ENCODE data around the gene TNIK. TPM values are rescaled to one million over a fixed set of nuclear protein-coding genes. Genes with fewer than 3 reads are reported as not detected.
A peak's percentile ranks its signal among the peaks of the same experiment; 100 is the strongest.
"Not testable (repeated sequence)": the region's sequence is repeated elsewhere in the genome, so short reads cannot be mapped to it uniquely, and the experiment has no call there.

TNIK gene
- total RNA-seq, 1 experiment from 2014 or later = 14.8 TPM

- no peak for DNase-seq
Measured at GRCh38 chr3:171314341-171314740, 145.9 kb downstream of the TNIK start.

DNA sequence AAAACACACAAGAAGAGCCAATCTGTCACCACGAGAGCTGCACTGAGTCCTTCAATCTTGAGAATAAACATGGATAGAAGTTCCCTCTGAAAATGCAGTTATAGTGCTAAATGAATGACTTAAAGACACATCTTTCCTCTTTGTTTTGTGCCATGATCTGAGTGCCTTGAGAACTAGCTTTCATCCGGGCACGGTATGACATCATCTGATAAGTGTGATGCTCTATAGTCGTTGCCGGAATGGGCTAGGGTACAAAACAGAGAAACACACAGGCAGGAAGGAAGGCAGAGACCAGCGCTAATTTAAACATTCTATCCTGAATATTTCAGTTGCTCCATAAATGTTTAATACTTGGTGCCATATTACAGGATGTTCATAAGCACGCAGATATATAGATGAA, 146.5 kb downstream of the TNIK start:
- Histone ChIP-seq H3K27ac (no peak overlapping the region), H3K36me3 (no peaks in the 10 kb centered on the region), H3K27me3 (no peaks in the 10 kb centered on the region), H3K4me1 (peaks cover 10% of the 10 kb centered on the region), H3K4me3 (no peak overlapping the region), H3K9me3 (replicated peaks) (no peaks in the 10 kb centered on the region)
- no peak for DNase-seq

More at GRCh38 chr3:171314341-171314740, 145.9 kb downstream of the TNIK start:
- Histone ChIP-seq H3K27me3 (no peaks in the 10 kb centered on the region), H3K36me3 (no peaks in the 10 kb centered on the region), H3K27ac (no peak overlapping the region), H3K4me3 (no peak overlapping the region), H3K4me1 (peaks cover 10% of the 10 kb centered on the region), H3K9me3 (replicated peaks) (no peaks in the 10 kb centered on the region)

- Histone ChIP-seq H3K27ac (no peak overlapping the region), H3K36me3 (no peaks in the 10 kb centered on the region), H3K9me3 (replicated peaks) (no peaks in the 10 kb centered on the region; the same call in 1 of the 2 replicates), H3K4me1 (peaks cover 10% of the 10 kb centered on the region), H3K4me3 (no peak overlapping the region), H3K27me3 (no peaks in the 10 kb centered on the region)
- no peak for DNase-seq
Measured at GRCh38 chr3:171312741-171313140, 147.5 kb downstream of the TNIK start.

DNA sequence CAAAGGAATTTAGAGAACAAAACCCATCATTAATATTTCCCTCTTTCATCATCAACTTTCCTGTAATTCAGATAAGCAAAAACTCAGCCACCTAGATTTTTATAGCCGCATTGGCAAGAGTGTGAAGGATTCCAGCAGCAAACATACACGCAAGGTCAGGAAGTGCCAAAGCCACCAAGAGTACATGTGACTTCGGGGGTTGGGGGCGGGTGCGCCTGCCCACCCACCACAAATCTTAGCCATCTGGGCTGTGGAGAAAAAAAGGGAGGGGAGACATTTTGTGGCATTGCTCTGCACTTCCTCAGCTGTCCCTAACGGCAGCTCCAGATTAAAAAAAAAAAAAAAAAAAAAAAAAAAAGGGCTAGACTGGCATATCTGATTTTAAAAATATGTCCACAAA, 148.4 kb downstream of the TNIK start:
- Histone ChIP-seq H3K27ac (no peak overlapping the region), H3K9me3 (replicated peaks) (no peaks in the 10 kb centered on the region; the same call in 1 of the 2 replicates), H3K4me1 (peaks cover 15% of the 10 kb centered on the region), H3K4me3 (no peak overlapping the region), H3K27me3 (no peaks in the 10 kb centered on the region), H3K36me3 (no peaks in the 10 kb centered on the region)
- no peak for DNase-seq

GRCh38 chr3:171309906-171310359, 150.3 kb downstream of the TNIK start:
- H3K4me3 ChIP-seq = no peak overlapping the region
- no peak overlapping the region for H3K27ac ChIP-seq
- no peaks in the 10 kb centered on the region for H3K36me3 ChIP-seq
- H3K27me3 ChIP-seq = no peaks in the 10 kb centered on the region
- H3K9me3 ChIP-seq (replicated peaks) = no peaks in the 10 kb centered on the region; the same call in 1 of the 2 replicates
- peak in 1 of 2 experiments; percentile 50 for DNase-seq
- H3K4me1 ChIP-seq = peaks cover 20% of the 10 kb centered on the region

DNA sequence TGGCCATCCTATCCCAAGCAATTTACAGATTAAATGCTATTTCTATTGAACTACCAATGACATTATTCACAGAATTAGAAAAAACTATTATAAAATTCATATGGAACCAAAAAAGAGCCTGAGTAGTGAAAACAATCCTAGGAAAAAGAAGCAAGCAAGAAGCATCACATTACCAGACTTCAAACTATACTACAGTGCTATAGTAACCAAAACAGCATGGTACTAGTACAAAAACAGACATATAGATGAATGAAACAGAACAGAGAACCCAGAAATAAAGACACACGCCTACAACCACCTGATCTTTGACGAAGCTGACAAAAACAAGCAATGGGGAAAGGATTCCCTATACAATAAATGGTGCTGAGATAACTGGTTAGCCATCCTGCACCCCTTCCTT, 152.2 kb downstream of the TNIK start:
- Histone ChIP-seq H3K36me3 (no peaks in the 10 kb centered on the region), H3K27ac (no peak overlapping the region), H3K9me3 (replicated peaks) (no peaks in the 10 kb centered on the region; the same call in 1 of the 2 replicates), H3K4me1 (peaks cover 20% of the 10 kb centered on the region), H3K27me3 (no peaks in the 10 kb centered on the region), H3K4me3 (no peak overlapping the region)
- DNase-seq = no peak

- Histone ChIP-seq H3K9me3 (replicated peaks) (no peaks in the 10 kb centered on the region; the same call in 1 of the 2 replicates), H3K27ac (peak overlapping the region; percentile 55), H3K27me3 (no peaks in the 10 kb centered on the region), H3K36me3 (no peaks in the 10 kb centered on the region), H3K4me3 (peak overlapping the region; percentile 29), H3K4me1 (peaks cover 20% of the 10 kb centered on the region)
- DNase-seq = peak in 1 of 2 experiments; percentile 27
Measured at GRCh38 chr3:171307046-171307585, 153.1 kb downstream of the TNIK start.

DNA sequence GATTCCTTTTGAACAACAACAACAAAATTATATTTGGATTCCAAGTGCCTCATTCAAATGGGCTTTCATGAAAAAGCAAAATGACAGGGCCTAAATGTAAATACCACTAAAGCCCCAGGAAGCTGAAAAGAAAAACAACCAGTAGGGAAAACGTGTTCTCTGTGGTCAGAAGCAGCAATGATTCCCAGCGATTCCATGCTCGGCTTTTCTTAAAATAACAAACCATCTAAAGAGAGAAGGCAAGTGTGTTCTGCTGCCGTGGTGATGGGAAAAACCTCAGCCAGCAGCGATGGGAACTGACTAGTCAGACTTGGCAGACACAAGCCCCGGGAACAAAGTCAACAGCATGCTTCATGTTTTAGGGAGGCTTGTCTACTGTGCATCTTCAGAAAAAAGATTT, 153.6 kb downstream of the TNIK start:
- H3K9me3 ChIP-seq (replicated peaks) = no peaks in the 10 kb centered on the region; the same call in 1 of the 2 replicates
- H3K36me3 ChIP-seq = no peaks in the 10 kb centered on the region
- peak; percentile 77 to 89 for DNase-seq
- H3K27ac ChIP-seq = peak overlapping the region; percentile 55
- no peaks in the 10 kb centered on the region for H3K27me3 ChIP-seq
- H3K4me1 ChIP-seq = peaks cover 20% of the 10 kb centered on the region
- H3K4me3 ChIP-seq = peak overlapping the region; percentile 29

GRCh38 chr3:171305823-171306222, 154.4 kb downstream of the TNIK start:
- not testable (repeated sequence) for H3K4me3 ChIP-seq; H3K27me3 ChIP-seq; DNase-seq; H3K9me3 ChIP-seq (replicated peaks); H3K36me3 ChIP-seq
- H3K27ac ChIP-seq = peak overlapping the region; percentile 55; the same call in 1 of the 2 replicates
- peaks cover 19% of the 10 kb centered on the region for H3K4me1 ChIP-seq

- H3K36me3 ChIP-seq; DNase-seq; H3K9me3 ChIP-seq (replicated peaks); H3K4me3 ChIP-seq; H3K27me3 ChIP-seq; H3K27ac ChIP-seq: not testable (repeated sequence)
- peaks cover 12% of the 10 kb centered on the region for H3K4me1 ChIP-seq
Measured at GRCh38 chr3:171304498-171304897, 155.7 kb downstream of the TNIK start.

- not testable (repeated sequence) for H3K27me3 ChIP-seq; H3K36me3 ChIP-seq; DNase-seq; H3K4me3 ChIP-seq; H3K9me3 ChIP-seq (replicated peaks); H3K27ac ChIP-seq
- peaks cover 12% of the 10 kb centered on the region for H3K4me1 ChIP-seq
Measured at GRCh38 chr3:171304017-171304416, 156.2 kb downstream of the TNIK start.

DNA sequence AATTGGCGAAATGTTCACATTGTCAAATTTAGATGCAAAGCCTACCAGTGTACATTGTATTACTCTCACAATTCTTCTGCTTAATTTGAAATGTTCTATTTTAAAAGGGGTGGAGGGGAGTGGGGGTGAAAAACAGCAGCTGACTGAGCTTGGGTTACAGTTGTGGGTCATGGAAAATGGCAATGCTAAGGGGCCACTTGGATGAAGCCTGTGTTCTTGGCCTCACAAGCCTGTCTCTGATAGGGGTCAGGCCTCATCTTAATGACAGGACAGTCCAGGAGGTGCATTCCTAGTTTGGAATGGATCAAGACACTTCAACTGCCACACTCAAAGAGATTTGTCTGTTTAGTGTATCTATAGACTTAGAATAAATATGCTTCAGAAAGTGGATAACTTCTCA, 158.2 kb downstream of the TNIK start:
- no peaks in the 10 kb centered on the region for H3K9me3 ChIP-seq (replicated peaks)
- no peaks in the 10 kb centered on the region for H3K27me3 ChIP-seq
- H3K4me3 ChIP-seq = no peak overlapping the region
- 0 out of 2 replicates have a peak, but pooled peaks cover 7% of the 10 kb centered on the region for H3K4me1 ChIP-seq
- H3K36me3 ChIP-seq = no peaks in the 10 kb centered on the region
- DNase-seq = peak in 1 of 2 experiments; percentile 17
- H3K27ac ChIP-seq = no peak overlapping the region

DNA sequence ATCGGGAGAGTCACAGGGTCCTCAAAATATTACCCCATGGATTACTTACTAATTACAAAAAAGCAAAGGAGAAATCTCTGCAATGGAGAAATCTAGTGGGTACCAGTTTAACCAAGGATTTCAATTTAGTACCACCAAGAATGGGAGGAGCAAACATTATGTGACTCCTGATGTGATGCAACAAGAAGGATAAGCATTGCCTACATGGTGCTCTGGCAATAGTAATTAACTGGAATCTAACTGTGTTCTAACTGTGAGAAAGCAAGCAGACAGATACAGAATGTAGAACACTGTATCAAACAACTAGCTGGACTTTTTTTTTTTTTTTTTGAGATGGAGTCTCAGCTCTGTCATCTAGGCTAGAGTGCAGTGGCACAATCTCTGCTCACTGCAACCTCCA, 159.2 kb downstream of the TNIK start:
- Histone ChIP-seq H3K27me3 (no peaks in the 10 kb centered on the region), H3K27ac (no peak overlapping the region), H3K9me3 (replicated peaks) (no peaks in the 10 kb centered on the region), H3K4me3 (no peak overlapping the region), H3K4me1 (peaks cover 7% of the 10 kb centered on the region; the same call in 1 of the 2 replicates), H3K36me3 (no peaks in the 10 kb centered on the region)
- DNase-seq = no peak

DNA sequence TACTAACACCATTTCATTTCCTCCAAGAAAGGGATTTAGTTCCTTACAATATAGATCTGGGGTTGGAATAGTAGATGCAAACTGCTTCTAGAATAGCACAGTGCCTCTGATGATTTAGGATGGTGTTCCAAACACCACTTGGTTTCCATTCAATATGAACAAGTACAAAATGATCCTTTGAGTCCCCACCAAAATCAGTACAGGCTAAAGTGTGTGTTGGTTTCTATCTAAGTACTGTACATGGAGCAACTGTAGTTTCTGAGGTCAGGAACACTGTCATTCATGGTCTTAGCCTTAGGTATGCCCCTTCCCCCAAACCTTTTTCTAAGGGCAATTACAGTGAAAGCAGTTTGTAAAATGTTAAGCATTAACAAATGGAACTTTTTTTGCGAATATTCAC, 162.3 kb downstream of the TNIK start:
- DNase-seq = no peak
- Histone ChIP-seq H3K36me3 (no peaks in the 10 kb centered on the region), H3K27ac (no peak overlapping the region), H3K9me3 (replicated peaks) (no peaks in the 10 kb centered on the region), H3K4me1 (peaks cover 9% of the 10 kb centered on the region; the same call in 1 of the 2 replicates), H3K27me3 (no peaks in the 10 kb centered on the region), H3K4me3 (no peak overlapping the region)

DNA sequence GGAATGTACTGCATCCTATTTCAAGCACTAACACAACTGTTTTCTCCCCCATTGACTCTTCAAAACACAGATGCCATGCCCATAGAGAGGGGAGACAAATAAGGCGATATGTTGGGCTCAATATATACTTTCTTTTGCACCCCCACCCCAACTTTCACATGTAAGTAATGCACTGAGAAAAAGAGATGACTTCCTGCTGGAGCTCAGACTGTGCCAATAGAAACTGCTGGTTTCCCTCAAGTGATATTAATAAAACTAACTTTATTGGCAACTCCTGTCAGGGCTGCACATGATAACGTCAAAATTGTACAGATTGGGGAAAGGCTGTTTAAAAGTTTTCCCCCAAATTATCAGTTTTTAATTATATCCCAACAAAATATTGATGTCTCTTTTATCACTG, 163.0 kb downstream of the TNIK start:
- no peak overlapping the region for H3K4me3 ChIP-seq
- no peak for DNase-seq
- no peaks in the 10 kb centered on the region for H3K36me3 ChIP-seq
- H3K27ac ChIP-seq = no peak overlapping the region
- peaks cover 9% of the 10 kb centered on the region; the same call in 1 of the 2 replicates for H3K4me1 ChIP-seq
- H3K9me3 ChIP-seq (replicated peaks) = no peaks in the 10 kb centered on the region
- H3K27me3 ChIP-seq = no peaks in the 10 kb centered on the region
